ENCODE data around the gene GABRG3. TPM values are rescaled to one million over a fixed set of nuclear protein-coding genes. Genes with fewer than 3 reads are reported as not detected.

GABRG3 gene
- total and polyA plus RNA-seq, 10 of the 15 experiments (the other 5 are each of a cell fraction or from before 2014, with no cell fraction given), result 0.15 TPM; not detected in 9

DNA sequence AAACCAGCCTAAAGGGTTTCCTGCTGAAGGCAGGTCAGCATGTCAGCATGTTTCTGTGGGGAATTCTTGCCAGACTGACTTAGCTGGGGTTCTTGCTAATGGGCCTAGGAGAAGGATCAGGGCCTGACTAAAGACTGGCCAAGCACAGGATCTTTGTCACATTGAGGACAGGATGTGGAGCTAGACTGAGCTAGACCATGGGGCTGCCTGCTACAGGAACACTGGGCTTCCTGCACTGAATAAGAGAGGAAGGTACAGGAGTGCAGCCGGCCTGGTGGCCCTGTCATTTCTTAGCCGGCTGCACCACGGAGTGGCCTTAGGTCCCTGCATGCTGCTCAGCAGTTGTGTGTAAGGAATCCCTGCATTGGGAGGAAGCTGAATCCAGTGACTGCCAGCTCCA, 68.2 kb downstream of the GABRG3 start:
- H3K36me3 ChIP-seq (ENCODE audit: control insufficient read depth in 2 of 2, insufficient read depth in 2 of 2, low read length in 1 of 2), result no peaks in the 10 kb centered on the region
- RAD21 ChIA-PET (ENCODE audit: unreplicated experiment), result no interaction called here

DNA sequence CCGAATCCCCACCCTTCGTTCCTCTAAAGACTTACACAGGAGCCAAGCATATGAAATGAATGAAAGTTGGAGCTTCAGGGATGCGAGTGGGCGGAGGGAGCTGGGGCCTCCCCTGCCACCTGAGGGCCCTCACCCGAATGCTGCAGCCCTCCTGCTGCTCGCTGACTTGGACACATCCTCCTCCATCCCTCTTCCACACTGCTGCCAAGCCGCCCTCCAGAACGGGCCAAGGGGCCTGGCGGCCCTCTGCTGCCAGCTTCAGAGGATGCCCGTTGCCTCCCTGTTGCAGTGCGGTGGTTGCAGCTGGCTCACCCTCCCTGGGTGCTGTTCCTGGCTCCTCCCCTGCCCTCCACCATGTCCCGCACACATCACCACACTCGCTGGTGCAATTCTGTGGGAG, 71.2 kb downstream of the GABRG3 start:
- in situ Hi-C loops (cut with MboI), result no loop called here
- TF ChIP-seq TAF1 (IDR thresholded peaks at IDR 0.05; ENCODE audit: borderline replicate concordance, low read depth, low read length), result no peak
- no peak for TF ChIP-seq MYC (IDR thresholded peaks at IDR 0.05; ENCODE audit: insufficient read depth, insufficient read length, insufficient replicate concordance, low read length, severe bottlenecking)

More for the DNA sequence above, 68.2 kb downstream of the GABRG3 start:
- SMC1A ChIA-PET (ENCODE audit: uncharacterized antibody, unreplicated experiment), result no interaction called here
- Histone ChIP-seq H3K9me3 (replicated peaks; ENCODE audit: control insufficient read depth, insufficient read depth, low read length) (no peaks in the 10 kb centered on the region; the same call in 2 of the 3 replicates), H4K20me1 (ENCODE audit: control insufficient read depth, insufficient read depth) (no peaks in the 10 kb centered on the region), H3K27ac (ENCODE audit: control insufficient read depth, insufficient read depth) (no peak overlapping the region), H3K79me2 (ENCODE audit: control insufficient read depth, insufficient read depth, low read length) (no peaks in the 10 kb centered on the region), H2AFZ (ENCODE audit: control insufficient read depth, low read depth, low read length) (no peak overlapping the region), H3K9ac (ENCODE audit: control insufficient read depth, insufficient read depth, low read length) (no peak overlapping the region), H3K27me3 (replicated peaks in 1 of 2; ENCODE audit: control insufficient read depth in 2 of 2, insufficient read depth in 2 of 2, low read length in 1 of 2) (no peaks in the 10 kb centered on the region), H3K4me3 (no peak overlapping the region), H3K4me1 (ENCODE audit: control insufficient read depth, insufficient read depth, low read length) (no peaks in the 10 kb centered on the region), H3K4me2 (ENCODE audit: control insufficient read depth, insufficient read depth) (no peak overlapping the region)
- ATAC-seq (no peak), FAIRE-seq (no peak), DNase-seq (ENCODE audit: low read depth, low spot score) (no peak)
- CTCF ChIA-PET, result no interaction called here
- 7% methylated on average over 3 of the region's 3 CpGs for WGBS (ENCODE audit: insufficient coverage, insufficient replicate concordance, low lambda C conversion rate, missing lambda C conversion rate)
- in situ Hi-C loops (cut with MboI), result no loop called here
- POLR2A ChIA-PET, result no interaction called here
- no TSS peak for BruUV-seq (replicated peaks)
- intact Hi-C loops (cut with micrococcal nuclease; ENCODE audit: unreplicated experiment), result loop anchor here (10.0 kb wide), 1 partner anchor 64 kb away; the partner anchor contains the start of gene GABRG3
- no peak for TF ChIP-seq CEBPB (IDR thresholded peaks at IDR 0.05; ENCODE audit: borderline replicate concordance in 1 of 2, low read depth in 2 of 2, low read length in 2 of 2)

More for the DNA sequence above, 71.2 kb downstream of the GABRG3 start:
- Histone ChIP-seq H3K9me3 (replicated peaks; ENCODE audit: control insufficient read depth, insufficient read depth, low read length) (no peaks in the 10 kb centered on the region; the same call in 2 of the 3 replicates), H3K9ac (ENCODE audit: control insufficient read depth, insufficient read depth, low read length) (no peak overlapping the region), H3K27ac (ENCODE audit: control insufficient read depth, insufficient read depth) (no peak overlapping the region), H3K36me3 (ENCODE audit: control insufficient read depth in 2 of 2, insufficient read depth in 2 of 2, low read length in 1 of 2) (no peaks in the 10 kb centered on the region), H3K4me3 (no peak overlapping the region), H3K79me2 (ENCODE audit: control insufficient read depth, insufficient read depth, low read length) (no peaks in the 10 kb centered on the region), H3K27me3 (replicated peaks in 1 of 2; ENCODE audit: control insufficient read depth in 2 of 2, insufficient read depth in 2 of 2, low read length in 1 of 2) (no peaks in the 10 kb centered on the region), H3K4me2 (ENCODE audit: control insufficient read depth, insufficient read depth) (no peak overlapping the region), H4K20me1 (ENCODE audit: control insufficient read depth, insufficient read depth) (no peaks in the 10 kb centered on the region), H2AFZ (ENCODE audit: control insufficient read depth, low read depth, low read length) (no peak overlapping the region), H3K4me1 (ENCODE audit: control insufficient read depth, insufficient read depth, low read length) (no peaks in the 10 kb centered on the region)
- 51% methylated on average over 13 of the region's 13 CpGs for WGBS (ENCODE audit: insufficient coverage, insufficient replicate concordance, low lambda C conversion rate, missing lambda C conversion rate)
- no TSS peak for BruUV-seq (replicated peaks)
- RAD21 ChIA-PET (ENCODE audit: unreplicated experiment), result no interaction called here
- SMC1A ChIA-PET (ENCODE audit: uncharacterized antibody, unreplicated experiment), result no interaction called here
- POLR2A ChIA-PET, result no interaction called here
- FAIRE-seq, result no peak
- DNase-seq (ENCODE audit: low read depth, low spot score), result no peak
- no peak for ATAC-seq
- intact Hi-C loops (cut with micrococcal nuclease; ENCODE audit: unreplicated experiment), result no loop called here
- CTCF ChIA-PET, result no interaction called here
